OCI-LY7 (cell line): ENCODE results near the gene POLD2. TPM values are rescaled to one million over a fixed set of nuclear protein-coding genes. Genes with fewer than 3 reads are reported as not detected.

ENCODE experiments used
- BruUV-seq: library from RNA; stranded (reverse); fragments of 400-500 nt; replicated peaks from 2 replicates; lab custom pipeline; 2021; lab: Mats Ljungman, UMichigan
- CTCF ChIA-PET: fragments of 300-600 bp; sonication (Branson Sonifier 250); formaldehyde crosslinking; loops from one replicate; lab custom pipeline; 2022; ENCODE audit warnings: antibody characterized with exemption; ENCODE audit not compliant: unreplicated experiment; lab: Charles Lee
- POLR2A ChIA-PET: fragments of 300-600 bp; sonication (Branson Sonifier 250); formaldehyde crosslinking; loops from one replicate; lab custom pipeline; 2022; ENCODE audit warnings: antibody characterized with exemption; lab: Charles Lee
- DNase-seq: peaks from one replicate; pipeline ENCODE4 v3.0.0-alpha.2; 2015; ENCODE audit warnings: low spot score
- H2AFZ ChIP-seq: fragments of 200-600 bp; sonication (generic), shearing (Covaris generic); 2 replicates; pipeline ENCODE4 v1.6.1; 2014; ENCODE audit warnings: mild to moderate bottlenecking, antibody characterized with exemption, low read length, moderate library complexity
- H3K27ac ChIP-seq: fragments of 200-600 bp; sonication (generic); 2 replicates; pipeline ENCODE4 v1.5.1; 2014; ENCODE audit warnings: mixed run types, low read depth, mild to moderate bottlenecking, moderate library complexity, low read length, inconsistent platforms; ENCODE audit not compliant: poor library complexity, severe bottlenecking
- H3K36me3 ChIP-seq: fragments of 200-600 bp; sonication (generic); 2 replicates; pipeline ENCODE4 v1.6.1; 2014; ENCODE audit warnings: mild to moderate bottlenecking, antibody characterized with exemption, low read length, moderate library complexity, mixed read lengths; ENCODE audit not compliant: insufficient read depth
- H3K4me1 ChIP-seq: fragments of 200-600 bp; sonication (generic); 2 replicates; pipeline ENCODE4 v1.5.1; 2014; ENCODE audit warnings: mild to moderate bottlenecking, low read length; ENCODE audit not compliant: insufficient read depth, poor library complexity, severe bottlenecking
- H3K4me2 ChIP-seq: fragments of 200-600 bp; sonication (generic); 2 replicates; pipeline ENCODE4 v1.6.1; 2014; ENCODE audit warnings: mild to moderate bottlenecking, low read length
- H3K4me3 ChIP-seq: fragments of 200-600 bp; sonication (generic); 2 replicates; pipeline ENCODE4 v1.5.1; 2014; ENCODE audit warnings: mild to moderate bottlenecking, low read depth, low read length; ENCODE audit not compliant: poor library complexity, severe bottlenecking
- H3K79me2 ChIP-seq: fragments of 200-600 bp; sonication (generic); 2 replicates; pipeline ENCODE4 v1.6.1; 2016; ENCODE audit warnings: low read depth, mild to moderate bottlenecking, low read length, moderate library complexity, mixed read lengths; ENCODE audit not compliant: insufficient read depth
- H3K9me2 ChIP-seq: fragments of 200-600 bp; sonication (generic); 2 replicates; pipeline ENCODE4 v1.6.1; 2016; ENCODE audit warnings: mild to moderate bottlenecking, low read length, mixed read lengths; ENCODE audit not compliant: insufficient read depth
- H3K9me3 ChIP-seq: fragments of 200-600 bp; sonication (generic); 2 replicates; pipeline ENCODE4 v1.6.1; 2014; ENCODE audit warnings: mild to moderate bottlenecking, mixed run types, low read length, mixed read lengths
- H4K20me1 ChIP-seq: fragments of 200-600 bp; sonication (generic); 2 replicates; pipeline ENCODE4 v1.6.1; 2014; ENCODE audit warnings: mild to moderate bottlenecking, antibody characterized with exemption, low read length, moderate library complexity, mixed read lengths; ENCODE audit not compliant: insufficient read depth
- CTCF ChIP-seq: fragments of 200-600 bp; sonication (generic); conservative IDR thresholded peaks from 2 replicates; pipeline ENCODE4 v1.5.1; 2014; ENCODE audit warnings: mild to moderate bottlenecking, antibody characterized with exemption, low read length, moderate library complexity, mixed read lengths
- EZH2phosphoT487 ChIP-seq: fragments of 200-600 bp; sonication (generic); IDR thresholded peaks from 2 replicates; pipeline ENCODE4 v1.6.1; 2018; ENCODE audit warnings: low read depth, borderline replicate concordance, mild to moderate bottlenecking, mixed run types, antibody characterized with exemption, low read length, moderate library complexity, mixed read lengths
- intact Hi-C: fragments of 100-400 bp; cut with micrococcal nuclease; formaldehyde crosslinking; loops from one replicate; pipeline ENCODE4 v1.10.0; 2022; ENCODE audit not compliant: unreplicated experiment
- total RNA-seq, 2 experiments: library from RNA; depleted of rRNA in 1 of 2; stranded (reverse); fragments of >200 nt in 1 of 2; shearing (Covaris generic) in 1 of 2; gene quantifications; 2 replicates each; pipeline ENCODE4 v1.2.3, GENCODE V29; 2014 to 2022

Gene POLD2
- total RNA-seq, 2 experiments from 2014 or later, result 230 to 261 TPM

GRCh38 chr7:44122529-44122928 is 819 bp downstream of the POLD2 start:
- peak overlapping the region; percentile 87 for H3K4me2 ChIP-seq
- peaks cover 33% of the 10 kb centered on the region for H3K79me2 ChIP-seq
- no peak for DNase-seq
- TF ChIP-seq CTCF (no peak), EZH2phosphoT487 (no peak)
- ChIA-PET POLR2A (interaction anchor here (0.6 to 2.8 kb wide), 9 partner anchors 9 to 1129 kb away, joined by 3 to 18 read pairs (median 5); no protein-coding TSS in a partner anchor), CTCF (interaction anchor here (0.5 kb wide), 1 partner anchor 13 kb away, joined by 3 read pairs; no protein-coding TSS in a partner anchor)
- no TSS peak for BruUV-seq
- H3K4me3 ChIP-seq, result peak overlapping the region; percentile 87
- peaks cover 45% of the 10 kb centered on the region for H3K36me3 ChIP-seq
- peaks cover 33% of the 10 kb centered on the region for H3K4me1 ChIP-seq
- intact Hi-C loops, result loop anchor here (2.0 kb wide), 2 partner anchors 26 to 78 kb away; partner anchors contain the start of gene YKT6
- no peaks in the 10 kb centered on the region for H3K9me3 ChIP-seq
- no peaks in the 10 kb centered on the region for H3K9me2 ChIP-seq
- H2AFZ ChIP-seq, result no peak overlapping the region
- H4K20me1 ChIP-seq, result no peaks in the 10 kb centered on the region
- peak overlapping the region; percentile 43 for H3K27ac ChIP-seq

DNA sequence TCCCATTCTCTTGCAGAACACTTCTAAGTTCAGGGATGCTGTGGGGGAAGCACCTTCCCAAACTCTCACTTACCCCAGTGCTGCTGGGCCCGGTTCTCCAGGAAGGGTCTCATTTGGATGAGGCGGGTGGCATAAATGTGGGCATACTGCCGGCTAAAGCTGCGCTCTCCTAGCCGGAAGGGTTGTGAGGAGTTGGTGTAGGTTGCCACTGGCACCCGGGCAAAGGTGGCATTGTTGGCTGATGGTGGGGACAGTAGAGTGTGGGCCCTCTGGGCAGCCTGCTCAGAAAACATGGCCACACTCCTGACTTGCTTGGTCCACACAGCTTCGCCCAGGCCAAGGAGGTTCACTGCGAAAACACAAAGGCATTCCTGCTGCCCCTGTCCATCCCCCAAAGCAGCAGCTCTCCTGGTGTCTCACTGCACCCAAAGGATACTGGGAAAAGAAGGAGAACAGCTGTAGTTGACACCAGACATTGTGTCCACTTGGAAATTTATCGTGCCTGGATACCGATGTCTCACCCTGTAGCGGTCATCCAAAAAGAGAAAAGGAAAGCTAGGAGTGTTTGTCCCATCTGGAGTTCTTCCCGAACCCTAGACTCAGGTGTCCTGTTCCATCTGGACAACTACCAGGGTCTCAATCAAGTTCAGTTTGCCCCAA is 1.5 kb downstream of the POLD2 start:
- Histone ChIP-seq H3K27ac (no peak overlapping the region), H3K9me3 (no peaks in the 10 kb centered on the region), H3K9me2 (no peaks in the 10 kb centered on the region), H3K36me3 (peaks cover 52% of the 10 kb centered on the region), H3K4me1 (peaks cover 26% of the 10 kb centered on the region), H3K4me3 (peak overlapping the region; percentile 87), H3K79me2 (peaks cover 33% of the 10 kb centered on the region), H4K20me1 (no peaks in the 10 kb centered on the region), H2AFZ (no peak overlapping the region), H3K4me2 (peak overlapping the region; percentile 87)
- intact Hi-C loops, result loop anchor here (2.0 kb wide), 2 partner anchors 25 to 79 kb away; partner anchors contain the start of gene YKT6
- TF ChIP-seq EZH2phosphoT487 (no peak), CTCF (no peak)
- DNase-seq, result no peak
- no TSS peak for BruUV-seq
- ChIA-PET POLR2A (interaction anchor here (0.6 to 2.8 kb wide), 8 partner anchors 10 to 47 kb away, joined by 3 to 18 read pairs (median 5); no protein-coding TSS in a partner anchor), CTCF (no interaction called here)

GRCh38 chr7:44120395-44120794 is 3.0 kb downstream of the POLD2 start:
- POLR2A ChIA-PET, result interaction anchor here (1.0 kb wide), 2 partner anchors 23 to 35 kb away, joined by 3 read pairs; no protein-coding TSS in a partner anchor
- Histone ChIP-seq H3K79me2 (peaks cover 33% of the 10 kb centered on the region), H3K4me1 (peaks cover 23% of the 10 kb centered on the region), H2AFZ (no peak overlapping the region), H3K4me3 (no peak overlapping the region), H3K36me3 (peaks cover 66% of the 10 kb centered on the region), H3K9me3 (no peaks in the 10 kb centered on the region), H3K4me2 (no peak overlapping the region), H4K20me1 (no peaks in the 10 kb centered on the region), H3K9me2 (no peaks in the 10 kb centered on the region), H3K27ac (no peak overlapping the region)
- BruUV-seq, result no TSS peak
- CTCF ChIA-PET, result no interaction called here
- no peak for TF ChIP-seq EZH2phosphoT487
- TF ChIP-seq CTCF, result no peak
- intact Hi-C loops, result no loop called here
- no peak for DNase-seq
